ENCODE measurements around the gene PLEKHM3.

PLEKHM3 gene

DNA sequence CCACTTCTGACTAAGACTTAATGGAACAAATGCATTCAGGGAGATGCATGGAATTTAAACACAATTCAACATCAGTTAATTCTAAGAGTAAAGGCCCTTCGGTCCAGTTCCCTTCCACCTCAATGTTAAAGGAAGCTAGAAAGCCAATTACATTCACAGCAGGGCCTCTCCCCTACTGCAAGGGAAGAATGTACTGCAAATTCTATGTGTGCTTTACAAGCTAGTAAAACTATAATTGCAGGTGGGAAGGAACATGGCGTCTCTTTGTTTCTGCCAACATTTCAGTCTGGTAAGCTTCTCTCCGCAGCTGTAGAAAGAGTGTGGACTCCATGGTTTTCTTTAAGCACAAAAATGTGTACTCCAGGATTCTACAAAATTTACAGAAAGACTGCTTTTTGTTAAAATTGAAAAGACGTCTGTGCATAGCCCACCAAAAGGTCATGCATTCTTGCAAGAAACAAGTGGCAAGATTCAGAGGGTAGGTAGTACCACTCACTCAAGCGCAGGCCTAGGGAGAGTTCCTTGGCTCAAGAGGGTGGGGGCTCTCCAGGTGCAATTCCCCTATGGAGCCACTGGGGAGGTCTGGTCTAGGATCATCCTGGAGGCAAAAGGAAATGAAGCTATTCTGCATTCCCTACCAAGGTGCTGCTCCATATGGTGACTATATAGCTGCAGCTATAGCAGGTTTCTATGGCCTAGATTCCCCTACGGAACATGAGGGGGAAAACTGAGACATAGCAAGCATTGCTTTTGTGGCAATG lies 128.6 kb downstream of the PLEKHM3 start:
- in situ Hi-C loops (cut with MboI; ENCODE audit: low sequenced_read_pairs), result no loop called here

DNA sequence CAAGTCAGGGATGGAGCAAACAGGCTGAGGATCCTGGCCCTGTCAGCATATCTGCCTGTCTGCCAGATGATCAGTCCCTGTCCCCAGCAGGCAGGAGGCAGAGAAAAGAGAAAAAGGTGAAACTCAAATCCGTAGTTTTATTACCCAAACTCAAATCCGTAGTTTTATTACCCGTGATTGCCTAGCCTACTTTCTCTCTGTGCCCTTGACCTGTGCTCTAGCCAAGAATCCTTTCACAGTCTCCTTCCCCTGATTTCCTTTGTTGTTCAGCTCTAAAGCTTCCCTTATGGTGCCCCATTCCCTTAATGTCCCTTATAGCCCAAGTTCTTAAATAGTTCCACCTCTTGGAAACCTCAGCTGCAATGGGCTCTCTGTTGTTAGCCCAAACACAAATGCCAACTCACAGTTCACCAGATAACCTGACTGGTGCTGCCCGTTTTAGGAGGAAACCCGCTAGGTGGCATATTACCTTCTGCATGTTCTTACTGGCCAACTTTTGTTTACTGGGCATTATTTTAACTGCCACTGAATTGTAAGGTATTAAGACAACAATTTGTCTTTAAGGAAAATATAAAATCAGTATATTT lies 130.0 kb downstream of the PLEKHM3 start:
- in situ Hi-C loops (cut with MboI; ENCODE audit: low sequenced_read_pairs), result no loop called here

DNA sequence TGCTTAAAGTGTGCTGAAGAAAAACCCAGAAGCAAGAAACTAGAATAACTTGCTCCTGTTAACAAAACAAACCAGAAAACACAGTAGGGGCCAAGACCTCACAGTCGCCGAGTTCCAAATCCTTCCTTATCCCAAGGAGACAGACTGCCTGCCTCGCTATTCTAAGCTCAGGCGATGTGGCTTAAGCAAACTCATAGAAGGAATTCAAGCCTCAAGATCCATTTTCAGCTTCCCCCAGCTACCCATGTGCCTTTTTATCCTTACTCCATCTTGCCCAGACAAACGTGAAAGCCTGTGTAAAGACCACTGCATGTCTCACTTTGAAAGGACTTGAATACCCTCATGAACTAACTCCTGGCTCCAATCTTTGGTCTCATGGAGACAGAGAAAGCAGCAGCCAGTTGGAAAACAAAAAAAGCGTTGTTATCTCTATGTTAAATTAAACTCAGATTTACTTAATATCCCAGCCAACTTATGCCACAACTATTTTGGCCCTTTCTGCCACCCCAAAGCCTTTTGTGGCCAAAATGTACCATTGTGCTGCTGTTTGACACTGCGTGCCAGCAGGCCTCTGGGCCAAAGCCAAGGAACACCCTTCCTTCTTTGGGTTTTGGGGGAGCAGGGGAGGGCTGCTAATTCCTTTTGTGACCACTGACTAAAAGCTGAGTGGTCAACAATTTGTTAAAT lies 132.5 kb downstream of the PLEKHM3 start:
- in situ Hi-C loops (cut with MboI; ENCODE audit: low sequenced_read_pairs), result no loop called here

DNA sequence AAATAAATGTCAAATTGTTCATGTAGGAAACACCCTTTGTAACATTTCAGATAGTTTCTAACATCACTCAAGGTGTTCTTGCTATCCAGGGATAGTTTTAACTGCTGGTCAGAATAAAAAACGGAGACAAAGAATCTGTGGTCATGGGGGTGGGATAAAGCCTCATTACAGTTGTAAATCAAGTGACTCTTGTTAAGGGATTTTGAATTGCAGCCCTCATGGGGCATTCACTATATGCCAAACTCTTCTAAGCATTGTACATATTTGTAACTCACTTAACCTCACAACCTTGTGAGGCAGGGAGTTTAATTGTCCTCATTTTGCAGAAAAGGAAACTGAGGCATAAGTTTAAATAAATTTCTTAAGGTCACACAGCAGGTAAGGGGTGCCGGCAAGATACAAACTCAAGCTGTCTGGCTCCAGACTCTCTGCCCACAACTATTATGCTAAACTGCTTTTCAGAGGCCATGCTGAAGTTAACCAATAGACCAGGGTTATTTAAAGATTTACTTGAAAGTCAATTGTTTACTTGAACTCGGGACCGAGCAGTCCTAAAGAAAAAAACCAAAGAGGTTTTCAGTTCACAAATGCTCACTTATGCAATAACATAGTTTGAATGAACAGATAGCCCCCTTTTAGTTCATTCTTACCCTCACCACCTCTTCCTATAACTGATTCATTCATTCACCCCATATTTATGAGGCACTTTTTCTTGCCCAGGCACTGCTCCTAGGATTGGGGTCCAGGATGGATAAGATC lies 134.1 kb downstream of the PLEKHM3 start:
- in situ Hi-C loops (cut with MboI; ENCODE audit: low sequenced_read_pairs), result no loop called here

DNA sequence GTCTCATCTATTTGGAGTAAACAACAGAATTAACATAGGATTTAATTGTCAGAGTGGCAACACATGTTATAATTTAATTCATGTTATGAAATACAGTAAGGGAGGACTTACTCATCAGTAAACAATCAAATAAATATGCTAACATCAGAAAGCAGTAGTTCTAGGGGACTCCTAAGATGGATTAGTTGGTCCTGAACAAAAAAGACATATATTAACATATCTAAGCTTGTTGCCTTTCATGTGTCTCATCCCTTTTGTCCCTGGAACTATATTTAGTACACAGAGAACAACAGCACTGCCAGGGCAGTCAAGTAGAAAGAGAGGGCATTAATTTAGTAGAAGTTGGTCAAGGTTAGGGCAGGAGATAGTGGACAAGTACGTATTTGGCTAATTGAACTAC lies 137.8 kb downstream of the PLEKHM3 start:
- in situ Hi-C loops (cut with MboI; ENCODE audit: low sequenced_read_pairs), result no loop called here

DNA sequence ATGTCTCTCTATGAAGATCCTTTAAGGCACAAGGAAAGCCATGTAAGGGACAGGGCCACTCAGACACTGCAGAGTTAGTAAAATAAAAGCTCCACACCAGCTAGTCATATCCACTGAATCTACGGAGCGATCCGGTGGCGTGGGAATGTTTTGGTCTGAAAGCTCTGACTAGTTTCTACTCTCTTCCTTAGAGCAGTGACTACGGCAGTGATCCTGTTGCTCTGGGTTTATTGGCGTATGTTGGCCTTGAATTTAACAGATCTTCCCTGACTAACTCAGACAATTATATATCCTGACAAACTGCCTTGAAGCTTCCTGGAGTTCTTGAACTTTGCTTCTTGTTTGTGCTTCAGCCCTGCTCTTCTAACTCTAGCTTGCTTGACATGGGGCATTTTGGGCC lies 140.3 kb downstream of the PLEKHM3 start:
- in situ Hi-C loops (cut with MboI; ENCODE audit: low sequenced_read_pairs), result no loop called here

DNA sequence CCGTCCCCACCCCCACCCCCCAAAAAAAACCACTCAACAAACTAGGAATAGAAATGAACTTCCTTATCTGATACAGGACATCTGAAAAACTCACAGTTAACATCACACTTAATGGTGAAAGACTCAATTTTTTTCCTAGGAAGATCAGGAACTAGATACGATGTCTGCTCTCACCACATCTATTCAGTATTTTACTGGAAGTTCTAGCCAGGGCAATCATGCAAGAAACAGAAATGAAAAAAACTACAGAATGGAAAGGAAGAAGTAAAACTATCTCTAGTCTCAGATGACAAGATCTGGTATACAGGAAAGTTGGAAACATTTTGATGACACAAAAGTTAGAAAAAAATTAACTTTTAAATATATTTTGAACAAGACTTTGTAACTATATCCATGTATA lies 141.2 kb downstream of the PLEKHM3 start:
- in situ Hi-C loops (cut with MboI; ENCODE audit: low sequenced_read_pairs), result no loop called here

DNA sequence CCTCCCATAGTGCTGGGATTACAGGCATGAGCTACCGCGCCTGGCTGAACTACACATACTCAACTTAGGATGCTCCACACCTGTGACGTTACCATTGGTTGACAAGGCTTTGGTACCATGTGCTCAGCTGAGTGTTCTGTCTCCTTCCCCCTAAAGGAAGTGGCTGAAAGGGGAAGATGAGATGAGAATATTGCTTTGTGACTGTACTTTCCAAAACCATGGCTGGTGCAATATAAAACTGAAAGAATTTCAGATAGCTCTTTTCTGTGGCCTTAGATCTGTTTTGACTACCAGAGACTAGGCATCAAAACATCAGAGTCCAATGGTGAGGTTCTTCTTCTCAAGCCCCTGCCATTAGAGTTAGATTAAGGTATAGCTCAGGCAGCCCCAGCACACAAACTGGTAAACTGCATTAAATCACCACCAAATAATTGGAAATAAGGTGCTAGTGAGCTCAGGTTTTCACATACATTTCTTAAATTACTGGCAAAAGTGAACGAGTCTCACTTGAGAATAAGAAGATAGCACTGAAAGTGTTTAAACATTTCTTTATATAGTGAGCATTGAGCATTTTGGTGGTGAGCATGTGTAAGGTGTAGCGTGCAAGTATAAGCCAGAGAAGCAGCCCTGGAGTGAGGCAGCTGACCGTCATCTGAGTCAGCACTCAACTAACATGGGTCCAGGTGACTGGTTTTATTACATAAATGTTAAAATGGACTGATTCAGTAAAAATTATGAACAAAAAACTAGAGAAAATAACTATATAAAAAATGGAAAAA lies 142.1 kb downstream of the PLEKHM3 start:
- in situ Hi-C loops (cut with MboI; ENCODE audit: low sequenced_read_pairs), result no loop called here

DNA sequence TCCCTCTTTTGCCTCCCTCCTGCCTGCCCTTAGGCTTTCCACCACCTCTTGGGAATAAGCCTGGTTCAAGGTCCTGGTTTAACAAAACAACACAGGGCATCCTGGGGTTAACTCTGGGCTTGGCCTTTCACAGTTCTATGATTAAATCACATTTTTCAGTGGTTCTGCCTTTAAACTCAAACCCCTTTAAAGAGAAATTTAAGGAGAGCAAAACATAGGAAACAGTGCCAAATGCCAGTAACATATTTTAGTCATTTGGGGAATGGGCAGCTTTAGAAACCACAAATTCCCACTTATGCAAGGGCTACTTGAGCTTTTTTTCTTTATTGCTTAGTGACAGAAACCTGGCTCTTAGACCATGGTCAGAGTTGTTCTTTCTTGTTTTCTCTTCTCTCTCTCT lies 143.4 kb downstream of the PLEKHM3 start:
- in situ Hi-C loops (cut with MboI; ENCODE audit: low sequenced_read_pairs), result no loop called here

DNA sequence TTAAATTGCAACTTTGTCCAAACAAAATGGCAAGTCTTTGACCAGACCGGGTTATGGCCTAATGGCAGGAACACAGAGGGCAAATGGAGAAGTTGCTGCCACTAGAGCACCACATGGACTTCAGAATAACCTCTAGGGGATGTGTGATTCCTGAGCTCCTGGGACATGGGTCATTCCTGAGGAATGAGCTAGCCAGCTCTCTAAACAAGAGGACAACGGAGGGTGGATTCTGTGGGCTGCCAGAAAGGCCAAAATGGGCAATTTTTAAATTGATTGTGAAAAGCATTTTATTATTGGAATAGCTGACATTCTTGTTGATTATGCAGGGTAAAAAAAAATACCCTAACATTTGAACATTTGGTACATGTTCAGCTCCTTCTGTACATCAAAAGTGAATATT lies 145.8 kb downstream of the PLEKHM3 start:
- in situ Hi-C loops (cut with MboI; ENCODE audit: low sequenced_read_pairs), result no loop called here

DNA sequence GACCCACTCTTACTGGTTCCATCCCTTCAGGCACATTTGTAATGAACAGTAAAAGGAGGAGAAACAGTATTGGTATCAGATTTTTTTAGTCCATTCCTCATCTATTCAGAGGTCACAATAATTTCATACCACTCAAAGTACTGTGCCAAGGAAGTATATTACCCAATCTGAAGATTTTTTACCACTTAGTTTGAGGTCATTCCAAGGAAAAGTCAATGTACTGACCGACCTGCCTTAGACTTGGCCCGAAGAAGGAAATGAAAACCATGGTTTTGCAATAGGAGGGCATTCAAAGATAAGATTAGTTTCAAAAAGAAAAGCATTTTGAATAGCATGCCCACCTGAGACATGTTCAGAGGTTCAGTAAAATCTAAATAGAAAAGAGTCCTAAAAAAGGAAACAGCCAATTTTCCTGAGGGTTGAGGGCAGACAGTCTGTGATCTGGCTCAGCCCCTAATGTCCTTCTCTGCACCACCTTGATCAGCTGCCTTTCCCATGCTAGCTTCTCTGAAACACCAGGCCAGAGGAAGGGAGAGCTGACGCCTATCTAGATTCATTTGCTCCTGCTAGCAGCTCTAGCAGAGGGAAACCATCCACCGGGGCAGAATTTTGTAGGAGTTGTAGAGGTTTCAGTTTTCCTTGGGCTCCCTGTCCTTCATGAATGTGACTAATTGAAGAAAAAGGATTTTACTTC lies 148.3 kb downstream of the PLEKHM3 start:
- in situ Hi-C loops (cut with MboI; ENCODE audit: low sequenced_read_pairs), result no loop called here

DNA sequence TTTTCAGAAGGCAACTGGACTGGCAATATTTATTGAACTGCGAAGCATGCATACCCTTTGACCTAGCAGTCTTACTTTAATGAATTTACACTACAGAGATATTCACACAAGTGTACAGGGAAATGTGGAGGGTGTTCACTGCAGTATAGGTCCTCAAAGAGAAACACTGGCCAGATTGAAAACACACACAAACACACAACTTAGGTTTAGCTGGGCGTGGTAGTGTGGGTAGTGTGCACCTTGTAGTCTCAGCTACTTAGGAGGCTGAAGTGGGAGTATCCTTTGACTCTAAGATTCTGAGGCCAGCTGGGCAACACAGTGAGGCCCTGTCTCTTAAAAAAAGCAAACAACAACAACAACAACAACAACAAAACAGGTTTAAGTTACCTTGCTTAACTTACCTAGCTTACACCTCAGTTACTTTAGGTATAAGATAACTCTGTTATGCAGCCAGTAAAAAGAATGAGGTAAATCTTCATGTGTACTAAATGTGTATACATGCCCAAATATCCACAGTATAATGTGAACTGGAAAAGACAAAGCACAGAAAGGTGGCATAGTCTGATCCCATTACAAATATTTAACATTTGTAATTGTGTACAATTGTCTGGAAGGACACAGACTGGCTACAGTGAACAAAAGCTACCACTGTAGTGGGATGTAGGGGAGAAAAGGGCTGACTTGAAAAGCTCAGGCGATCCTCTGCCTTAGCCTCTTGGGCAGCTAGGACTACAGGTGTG lies 149.7 kb downstream of the PLEKHM3 start:
- in situ Hi-C loops (cut with MboI; ENCODE audit: low sequenced_read_pairs), result no loop called here

DNA sequence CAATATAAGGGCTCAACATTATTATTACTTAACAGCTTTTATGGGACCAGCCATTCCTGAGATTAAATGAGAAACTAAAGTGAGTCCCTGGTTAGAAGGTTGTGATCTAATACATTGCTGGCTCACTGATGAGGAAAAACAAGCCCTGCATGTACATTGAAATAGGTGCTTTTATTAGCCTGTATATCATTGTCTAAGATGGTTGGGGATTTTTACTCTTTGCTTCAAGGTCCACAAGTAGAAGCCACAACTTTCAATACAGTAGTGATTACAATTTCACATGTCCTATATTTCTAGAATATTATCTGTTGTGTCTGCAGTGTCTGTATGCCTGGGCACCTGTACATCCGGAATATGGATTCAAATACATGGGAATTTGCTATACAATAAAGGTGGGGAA lies 151.5 kb downstream of the PLEKHM3 start:
- in situ Hi-C loops (cut with MboI; ENCODE audit: low sequenced_read_pairs), result no loop called here

DNA sequence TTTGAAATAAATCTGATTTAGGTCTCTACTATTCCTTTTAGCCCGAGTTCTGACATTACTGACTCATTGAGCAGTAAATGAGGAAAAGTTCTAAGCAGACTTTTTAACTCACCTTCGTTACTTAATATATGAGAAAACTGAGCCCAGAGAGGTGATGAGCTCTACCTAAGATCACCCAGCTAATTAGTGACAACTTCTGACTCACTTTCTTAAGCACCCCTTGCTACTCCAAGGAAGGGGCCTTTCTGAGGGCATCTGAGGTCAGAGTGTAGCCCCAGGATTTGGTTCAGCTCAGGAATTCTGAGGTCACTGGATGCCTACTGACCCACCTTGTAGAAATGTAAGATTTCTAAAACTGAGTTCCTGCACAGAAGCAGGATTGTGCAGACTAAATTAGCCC lies 153.4 kb downstream of the PLEKHM3 start:
- in situ Hi-C loops (cut with MboI; ENCODE audit: low sequenced_read_pairs), result no loop called here

DNA sequence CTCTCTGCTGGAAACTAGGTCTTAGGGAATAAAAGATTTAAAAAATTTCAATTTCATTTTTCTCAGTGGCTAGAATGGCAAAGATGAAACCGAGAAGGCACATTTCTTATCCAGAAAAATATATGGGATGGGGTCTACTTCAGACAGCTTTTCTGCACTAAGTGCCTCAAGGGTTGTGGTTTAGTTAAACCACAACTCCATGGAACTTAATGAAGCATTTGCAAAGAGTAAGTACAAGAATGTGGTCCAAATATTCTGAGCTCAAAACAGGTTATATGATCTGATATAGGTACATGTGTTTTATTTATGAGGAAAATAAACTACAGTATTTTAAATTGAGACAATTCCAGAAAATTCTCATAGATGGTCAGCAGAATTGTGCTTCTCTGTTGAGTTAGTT lies 153.8 kb downstream of the PLEKHM3 start:
- in situ Hi-C loops (cut with MboI; ENCODE audit: low sequenced_read_pairs), result no loop called here

DNA sequence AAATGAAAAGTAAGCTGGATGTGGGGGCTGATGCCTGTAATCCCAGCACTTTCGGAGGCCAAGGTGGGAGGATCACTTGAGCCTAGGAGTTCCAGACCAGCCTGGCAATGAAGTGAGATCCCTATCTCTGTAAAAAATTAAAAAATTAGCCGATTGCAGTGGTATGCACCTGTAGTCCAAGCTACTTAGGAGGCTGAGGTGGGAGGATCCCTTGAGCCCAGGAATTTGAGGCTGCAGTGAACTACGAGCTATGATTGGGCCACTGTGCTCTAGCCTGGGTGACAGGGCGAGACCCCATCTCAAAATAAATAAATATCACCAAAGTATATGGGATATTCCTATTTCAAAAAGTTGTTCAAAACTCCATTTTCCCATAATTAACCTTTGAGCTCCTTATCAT lies 154.5 kb downstream of the PLEKHM3 start:
- in situ Hi-C loops (cut with MboI; ENCODE audit: low sequenced_read_pairs), result no loop called here

DNA sequence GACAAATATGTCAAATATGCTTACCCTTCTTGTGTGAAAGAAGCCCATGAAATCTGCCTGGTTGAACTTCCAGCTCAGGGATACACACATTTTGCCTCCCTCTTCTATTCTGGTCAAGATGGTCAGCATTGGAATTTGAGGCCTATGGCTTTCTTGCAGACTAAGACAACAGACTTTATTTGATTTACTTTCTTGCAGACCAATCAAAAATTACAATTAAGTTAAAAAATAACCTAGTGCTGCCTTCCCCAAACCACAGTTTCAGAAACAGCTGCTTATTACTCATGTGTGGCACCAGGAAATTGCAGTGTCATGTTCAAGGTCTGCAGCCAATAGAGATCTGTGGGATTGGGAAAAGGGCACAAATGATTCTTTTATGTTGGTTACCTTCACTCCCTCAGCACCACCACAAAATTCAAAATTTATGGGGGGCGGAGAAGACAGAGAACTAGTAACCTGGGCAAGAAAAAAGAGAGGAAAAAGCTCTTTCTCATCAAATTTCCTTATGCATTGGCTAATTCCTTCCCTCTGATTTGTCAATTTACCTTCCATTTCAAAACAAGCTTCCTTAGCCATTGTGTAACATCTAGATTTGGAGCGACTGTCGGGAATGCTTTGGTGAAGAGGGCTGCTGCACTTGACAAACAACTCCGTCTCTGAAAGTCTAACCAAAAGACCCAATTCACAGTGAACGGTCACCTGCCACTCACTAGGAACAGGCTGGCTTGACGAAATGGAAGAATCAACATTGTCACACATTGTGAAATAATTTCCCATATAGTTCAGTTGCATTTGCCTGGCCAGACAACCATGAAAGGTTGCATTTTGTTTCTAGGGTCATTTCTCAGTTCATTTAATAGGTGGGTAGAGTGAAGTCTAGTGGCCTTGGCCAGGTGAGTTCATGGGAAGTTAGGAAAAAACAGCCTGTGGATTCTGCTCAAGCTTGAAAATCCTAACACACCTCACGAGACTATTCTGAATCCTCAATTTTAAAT lies 155.2 kb downstream of the PLEKHM3 start:
- in situ Hi-C loops (cut with MboI; ENCODE audit: low sequenced_read_pairs), result no loop called here

DNA sequence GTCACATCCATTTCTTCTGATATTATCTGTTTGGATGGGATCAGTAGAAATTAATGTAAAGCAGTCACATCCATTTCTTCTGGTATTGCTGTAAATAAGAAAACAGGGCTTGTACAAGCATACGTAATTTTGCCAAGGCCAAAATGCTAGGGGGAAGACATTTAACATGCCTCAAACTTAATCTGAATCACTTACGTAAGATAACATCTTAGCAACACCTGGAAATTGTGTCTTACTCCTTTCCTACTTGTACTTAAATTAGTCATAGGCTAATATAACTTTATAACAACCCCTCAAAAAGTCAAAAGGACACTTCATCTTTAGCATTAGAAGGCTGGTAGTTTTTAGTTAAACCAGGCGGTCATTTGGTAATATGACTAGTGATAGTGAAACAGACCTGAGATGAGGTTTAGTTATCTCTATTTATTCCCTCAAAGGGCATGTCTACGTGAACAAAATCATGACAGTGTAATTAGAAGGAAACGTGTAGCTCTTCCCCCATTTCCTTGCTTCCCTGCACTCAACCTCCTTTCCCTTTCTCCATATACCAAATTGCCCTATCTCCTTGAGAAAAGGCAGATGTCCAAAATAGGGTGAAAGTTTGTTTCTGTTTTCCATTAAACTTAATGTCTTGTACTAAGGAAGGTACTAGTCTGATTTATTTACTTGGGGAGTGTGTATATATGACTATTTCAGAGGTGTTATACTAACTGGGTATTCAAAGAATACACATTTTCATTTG lies 156.3 kb downstream of the PLEKHM3 start:
- in situ Hi-C loops (cut with MboI; ENCODE audit: low sequenced_read_pairs), result no loop called here
